ENCODE data around the gene LHFPL3.

LHFPL3 gene

DNA sequence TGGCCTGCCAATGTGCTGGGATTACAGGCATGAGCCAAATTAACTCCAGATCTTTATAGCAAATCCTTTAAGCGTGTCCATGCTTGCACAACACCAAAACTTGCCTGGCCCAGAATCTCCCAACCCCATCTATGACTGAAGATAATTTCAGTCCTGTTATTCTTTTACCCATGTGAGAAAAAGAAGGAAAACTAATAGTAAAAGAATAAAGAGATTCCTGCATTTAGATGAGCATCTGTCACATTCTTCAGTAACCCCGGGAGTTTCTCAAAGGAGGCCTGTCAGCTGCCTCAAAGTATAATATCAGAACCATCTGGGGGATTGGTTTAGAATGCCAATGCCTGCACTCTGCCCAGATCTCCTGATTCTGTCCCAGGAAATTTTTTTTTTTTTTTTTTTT, 527.5 kb downstream of the LHFPL3 start:
- no peak overlapping the region for H3K4me3 ChIP-seq (ENCODE audit: low read length)
- no peak for DNase-seq (ENCODE audit: low read depth, low spot score)

DNA sequence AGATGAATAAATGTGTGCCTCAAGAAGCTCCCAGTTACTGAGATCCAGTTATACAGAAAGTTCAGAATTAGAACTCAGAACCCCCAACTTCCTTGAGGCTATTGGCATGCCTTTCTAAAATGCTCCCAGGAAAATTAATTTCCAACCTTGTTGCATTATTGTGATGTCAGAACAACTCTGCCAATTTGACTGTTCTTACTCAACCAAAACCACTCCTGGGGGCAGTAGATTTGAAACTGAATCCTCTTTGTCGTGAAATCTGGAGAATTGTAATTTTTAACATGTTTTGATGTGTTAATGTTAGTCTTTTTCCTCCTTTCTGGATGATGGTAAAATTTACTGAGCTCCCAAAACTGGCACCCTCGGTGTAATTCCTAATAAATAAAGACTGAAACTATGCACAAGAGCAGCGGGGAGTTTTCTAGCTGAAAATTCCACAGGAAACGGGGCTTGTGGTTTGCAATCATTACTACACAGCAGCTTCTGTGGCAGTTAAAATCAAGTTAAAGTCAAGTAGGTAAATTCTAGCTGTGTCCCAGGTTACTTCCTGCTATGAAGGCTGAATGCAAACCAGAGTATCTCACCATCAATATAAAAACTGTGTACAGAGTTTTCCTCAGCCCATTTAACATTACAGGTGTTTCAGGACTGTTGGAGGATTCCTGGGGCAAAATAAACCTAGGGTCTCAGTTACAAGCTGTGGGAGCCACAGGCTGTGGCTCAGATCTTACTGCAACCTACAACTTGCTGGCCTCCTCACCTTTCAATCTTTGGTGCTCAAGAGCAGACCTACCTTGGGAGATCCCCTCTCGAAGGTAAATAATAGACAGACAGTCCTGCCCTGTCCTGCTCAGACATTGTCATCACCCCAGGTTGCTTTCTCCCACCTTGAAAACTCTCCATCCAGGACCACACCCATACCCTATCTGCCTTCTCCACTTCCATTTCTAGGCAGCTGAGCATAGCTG, 529.3 kb downstream of the LHFPL3 start:
- H3K4me3 ChIP-seq (ENCODE audit: low read length), result no peak overlapping the region
- peak; percentile 66 for DNase-seq (ENCODE audit: low read depth, low spot score)

DNA sequence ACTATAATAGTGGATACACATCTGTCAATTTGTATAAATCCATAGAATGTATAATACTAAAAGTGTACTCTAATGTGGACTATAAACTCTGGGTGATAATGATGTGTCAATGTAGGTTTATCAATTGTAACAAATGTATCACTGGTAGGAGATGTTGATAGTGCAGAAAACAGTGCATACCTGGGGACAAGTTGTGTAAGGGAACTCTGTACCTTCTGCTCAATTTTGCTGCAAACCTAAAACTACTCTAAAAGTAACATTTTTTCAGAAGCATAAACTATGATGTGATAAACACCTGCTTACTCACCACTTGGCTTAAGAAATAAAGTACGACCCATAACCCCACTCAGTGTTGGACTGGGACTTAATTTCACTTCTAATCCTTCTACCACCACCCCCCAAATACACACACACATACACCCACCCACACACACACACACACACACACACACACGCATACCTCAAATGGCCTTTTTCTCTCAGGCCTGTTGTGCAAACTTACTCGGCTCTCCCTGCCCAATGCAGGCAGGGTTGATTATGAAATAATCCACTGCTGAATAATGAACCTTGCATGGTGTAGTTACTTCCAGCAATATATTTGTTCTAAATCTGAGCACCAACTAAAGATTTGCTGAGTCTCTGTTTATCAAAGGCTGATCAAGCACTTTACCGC, 531.5 kb downstream of the LHFPL3 start:
- DNase-seq (ENCODE audit: low read depth, low spot score), result no peak
- no peak overlapping the region for H3K4me3 ChIP-seq (ENCODE audit: low read length)

GRCh38 chr7:104861729-104862390, 533.5 kb downstream of the LHFPL3 start:
- no peak for DNase-seq (ENCODE audit: low read depth, low spot score)
- no peak overlapping the region for H3K4me3 ChIP-seq (ENCODE audit: low read length)

GRCh38 chr7:104862719-104863118, 534.3 kb downstream of the LHFPL3 start:
- H3K4me3 ChIP-seq (ENCODE audit: low read length), result no peak overlapping the region
- peak; percentile 52 for DNase-seq (ENCODE audit: low read depth, low spot score)

GRCh38 chr7:104873401-104873800, 545.0 kb downstream of the LHFPL3 start:
- no peak overlapping the region for H3K4me3 ChIP-seq (ENCODE audit: low read length)
- no peak for DNase-seq (ENCODE audit: low read depth, low spot score)

GRCh38 chr7:104878577-104878976, 550.2 kb downstream of the LHFPL3 start:
- DNase-seq (ENCODE audit: low read depth, low spot score), result no peak
- H3K4me3 ChIP-seq (ENCODE audit: low read length), result no peak overlapping the region

DNA sequence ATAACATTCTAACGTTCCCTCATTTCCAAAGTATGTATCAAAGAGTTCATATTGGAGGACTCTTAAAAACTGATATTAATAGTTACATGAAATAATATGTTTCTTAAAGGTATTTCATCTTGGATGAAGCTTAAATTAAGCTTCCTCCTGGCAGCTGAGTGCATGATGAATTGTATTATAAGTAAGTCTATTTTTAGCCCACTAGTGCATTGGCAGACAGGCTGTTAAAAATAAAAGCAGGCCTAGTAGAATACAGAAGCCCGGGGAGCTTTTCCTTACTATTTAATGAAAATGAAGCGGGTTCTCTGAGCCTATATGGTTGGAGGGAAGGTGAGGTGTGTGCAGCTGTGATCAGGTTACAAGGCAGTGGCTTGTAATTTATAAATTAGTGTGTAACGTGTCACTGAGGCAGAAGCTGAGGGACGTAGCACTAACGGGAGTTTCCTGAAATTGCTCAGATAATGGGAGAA, 554.9 kb downstream of the LHFPL3 start:
- H3K4me3 ChIP-seq (ENCODE audit: low read length), result no peak overlapping the region
- no peak for DNase-seq (ENCODE audit: low read depth, low spot score)

DNA sequence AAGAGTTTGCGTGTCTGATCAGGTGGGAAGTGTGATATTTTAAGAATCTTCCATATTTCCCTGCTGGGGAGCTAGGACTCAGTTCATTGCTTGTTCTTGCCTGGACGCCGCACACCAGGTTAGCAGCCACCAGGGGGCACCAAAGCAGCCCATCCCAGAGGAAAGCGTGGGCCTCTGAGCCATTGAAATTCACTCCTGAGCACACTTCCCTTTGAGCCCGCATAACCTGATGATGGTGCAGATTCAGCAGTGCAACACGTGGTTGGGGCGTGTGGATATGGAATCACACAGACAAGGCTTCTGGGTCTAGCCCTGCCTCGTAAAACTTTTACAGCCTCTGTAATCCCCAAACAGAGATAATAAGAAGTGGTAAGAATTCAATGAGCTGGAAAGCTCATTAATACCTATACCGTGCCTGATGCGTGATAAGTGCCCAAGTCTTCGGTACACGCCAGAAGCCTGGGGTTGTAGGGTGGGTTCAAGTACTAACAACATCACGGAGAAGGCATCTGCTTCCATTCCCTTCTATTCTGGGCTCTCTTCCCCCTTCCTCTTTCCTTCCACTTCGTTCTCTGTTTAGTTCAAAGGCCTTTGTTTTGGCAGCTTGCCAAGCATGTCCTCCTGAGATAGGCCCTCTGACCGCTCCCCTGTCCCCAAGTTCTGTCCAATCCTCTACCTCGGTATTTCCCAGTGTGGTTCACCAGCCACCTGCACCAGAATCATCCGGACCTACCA, 555.5 kb downstream of the LHFPL3 start:
- peak; percentile 50 for DNase-seq (ENCODE audit: low read depth, low spot score)
- no peak overlapping the region for H3K4me3 ChIP-seq (ENCODE audit: low read length)

DNA sequence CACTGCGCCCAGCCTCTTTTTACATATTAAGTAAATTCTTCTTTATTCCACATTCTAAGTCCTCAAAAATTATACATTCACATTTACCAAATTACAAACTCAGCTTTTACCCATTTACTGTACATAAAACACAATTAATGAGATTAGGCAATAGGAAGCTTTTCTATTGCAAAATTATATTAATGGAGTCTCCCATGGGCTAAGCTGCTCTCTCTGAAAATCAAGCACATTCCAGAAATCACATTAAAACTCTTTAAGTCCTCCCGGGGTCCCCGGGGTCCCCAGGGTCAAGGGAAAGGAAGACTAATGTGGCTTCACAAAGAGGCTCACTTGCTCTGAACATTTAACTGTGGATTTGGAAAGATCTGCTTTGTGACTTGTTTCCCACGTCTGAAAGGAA, 558.2 kb downstream of the LHFPL3 start:
- no peak for DNase-seq (ENCODE audit: low read depth, low spot score)

DNA sequence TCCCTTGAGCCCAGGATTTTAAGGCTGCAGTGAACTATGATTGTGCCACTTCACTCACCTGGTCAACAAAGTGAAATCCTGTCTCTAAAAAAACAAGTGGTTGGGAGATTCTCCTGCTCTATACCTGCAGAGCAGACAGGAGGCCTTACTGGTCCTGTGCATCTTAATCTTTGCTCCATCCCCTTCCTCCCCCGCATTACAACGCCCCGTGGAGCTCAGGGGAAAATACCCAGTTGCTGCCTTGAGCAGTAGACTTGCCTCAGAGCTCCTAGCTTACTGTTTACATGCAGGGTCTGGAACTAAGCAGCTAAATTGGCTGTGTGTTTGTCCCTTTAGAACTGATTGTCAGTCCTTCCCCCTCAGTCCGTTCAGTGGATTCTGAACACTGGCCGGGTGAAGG, 561.8 kb downstream of the LHFPL3 start:
- H3K4me3 ChIP-seq (ENCODE audit: low read length), result no peak overlapping the region
- DNase-seq (ENCODE audit: low read depth, low spot score), result no peak

More for the DNA sequence above, 558.2 kb downstream of the LHFPL3 start:
- no peak overlapping the region for H3K4me3 ChIP-seq (ENCODE audit: low read length)

DNA sequence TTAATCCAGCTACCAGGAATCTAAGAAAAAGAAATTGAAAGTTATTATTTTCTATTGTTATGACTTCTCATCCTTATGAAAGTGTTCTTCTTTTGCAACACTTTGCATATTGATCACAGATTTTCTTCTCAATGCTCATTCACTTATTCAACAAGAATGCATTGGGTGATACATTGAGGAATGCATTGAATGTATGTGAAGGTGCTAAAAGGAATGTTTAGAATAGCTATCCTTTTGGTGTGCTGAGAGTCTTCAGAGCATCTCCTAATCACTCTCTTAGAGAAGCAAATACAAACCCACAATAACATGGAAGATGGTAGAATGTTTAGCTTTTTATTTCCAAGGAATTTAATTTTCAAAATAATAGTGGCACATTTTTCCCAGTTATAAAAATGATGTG, 563.5 kb downstream of the LHFPL3 start:
- DNase-seq (ENCODE audit: low read depth, low spot score), result no peak

GRCh38 chr7:104894314-104894713, 565.9 kb downstream of the LHFPL3 start:
- DNase-seq (ENCODE audit: low read depth, low spot score), result no peak
- no peak overlapping the region for H3K4me3 ChIP-seq (ENCODE audit: low read length)

More for the DNA sequence above, 563.5 kb downstream of the LHFPL3 start:
- H3K4me3 ChIP-seq (ENCODE audit: low read length), result no peak overlapping the region

- no peak for DNase-seq (ENCODE audit: low read depth, low spot score)
- H3K4me3 ChIP-seq (ENCODE audit: low read length), result no peak overlapping the region
Observed at GRCh38 chr7:104894726-104895521, 566.5 kb downstream of the LHFPL3 start.

GRCh38 chr7:104895522-104896236, 567.3 kb downstream of the LHFPL3 start:
- no peak overlapping the region for H3K4me3 ChIP-seq (ENCODE audit: low read length)
- DNase-seq (ENCODE audit: low read depth, low spot score), result no peak

DNA sequence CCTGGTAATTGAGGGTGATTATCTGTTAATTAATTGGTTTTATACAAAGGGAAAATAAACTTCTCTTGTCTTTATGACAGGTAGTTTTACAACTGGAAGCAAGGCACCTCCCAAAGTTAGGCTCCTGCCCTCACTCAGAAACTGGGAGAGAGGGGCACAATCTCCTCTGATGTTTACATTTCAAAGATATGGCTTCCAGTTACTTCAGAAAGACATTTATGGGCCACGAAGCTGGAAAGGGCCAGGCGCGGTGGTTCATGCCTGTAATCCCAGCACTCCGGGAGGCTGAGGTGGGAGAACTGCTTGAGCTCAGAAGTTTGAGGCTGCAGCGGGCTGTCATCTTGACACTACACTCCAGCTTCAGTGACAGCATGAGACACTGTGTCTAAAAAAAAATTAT, 570.0 kb downstream of the LHFPL3 start:
- DNase-seq (ENCODE audit: low read depth, low spot score), result no peak
- H3K4me3 ChIP-seq (ENCODE audit: low read length), result no peak overlapping the region

- no peak for DNase-seq (ENCODE audit: low read depth, low spot score)
Observed at GRCh38 chr7:104900525-104901239, 572.3 kb downstream of the LHFPL3 start.

More at GRCh38 chr7:104900525-104901239, 572.3 kb downstream of the LHFPL3 start:
- H3K4me3 ChIP-seq (ENCODE audit: low read length), result no peak overlapping the region
